Skin epidermis (tissue), 12 donors: ENCODE results near the gene HS3ST4.
"Not testable (repeated sequence)": the region's sequence is repeated elsewhere in the genome, so short reads cannot be mapped to it uniquely, and the experiment has no call there.

Experiments
- H3K27ac ChIP-seq, 21 experiments: fragments of 200-600 bp; sonication (generic) in 11 of 21; one replicate each; pipeline ENCODE4 v1.5.0; 2020; ENCODE audit warnings: mild to moderate bottlenecking in 3 of 21, inconsistent platforms in 2 of 21, moderate library complexity in 2 of 21
- H3K4me3 ChIP-seq, 7 experiments: fragments of 200-600 bp; sonication (generic) in 2 of 7; one replicate each; pipeline ENCODE4 v1.5.0; 2020; ENCODE audit warnings: inconsistent platforms in 2 of 7, mild to moderate bottlenecking in 2 of 7, moderate library complexity in 1 of 7

Gene HS3ST4

GRCh38 chr16:25726430-25727098 is 34.8 kb downstream of the HS3ST4 start:
- Histone ChIP-seq H3K4me3 (no peak overlapping the region), H3K27ac (no peak overlapping the region)

DNA sequence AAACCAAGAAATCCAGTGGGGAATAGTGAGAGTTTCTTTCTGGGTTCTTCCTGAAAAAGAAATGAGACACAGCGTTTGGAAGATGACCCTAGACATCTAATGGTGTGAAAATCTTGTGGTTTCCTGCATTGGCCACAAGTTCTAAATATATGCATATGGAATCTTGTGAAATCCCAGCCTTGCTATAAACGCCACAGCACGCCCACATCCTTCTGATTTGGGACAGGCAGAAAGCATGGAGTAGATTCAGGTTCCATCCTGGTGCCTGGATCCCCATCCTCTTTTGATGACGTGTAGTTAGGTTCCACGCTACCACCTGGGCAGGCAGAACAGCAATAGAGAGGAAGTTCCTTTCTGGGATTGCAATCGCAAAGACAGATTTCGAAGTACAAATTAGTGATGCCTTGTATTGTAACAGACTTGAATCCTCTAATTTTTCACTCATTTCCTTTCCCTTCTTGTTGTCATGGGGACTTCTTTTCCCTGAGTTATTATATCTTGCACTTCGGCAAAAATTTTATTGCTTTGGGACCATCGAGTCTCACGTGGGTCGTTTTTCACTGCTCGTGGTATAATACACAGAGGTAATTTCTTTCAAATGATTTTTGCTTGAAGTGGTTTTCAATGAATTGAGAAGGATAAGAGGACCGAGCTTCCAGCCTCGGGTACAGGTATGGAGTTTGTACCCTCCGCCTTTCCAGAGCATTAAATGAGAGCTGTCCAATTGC is 37.6 kb downstream of the HS3ST4 start:
- Histone ChIP-seq H3K4me3 (no peak overlapping the region), H3K27ac (no peak overlapping the region)

DNA sequence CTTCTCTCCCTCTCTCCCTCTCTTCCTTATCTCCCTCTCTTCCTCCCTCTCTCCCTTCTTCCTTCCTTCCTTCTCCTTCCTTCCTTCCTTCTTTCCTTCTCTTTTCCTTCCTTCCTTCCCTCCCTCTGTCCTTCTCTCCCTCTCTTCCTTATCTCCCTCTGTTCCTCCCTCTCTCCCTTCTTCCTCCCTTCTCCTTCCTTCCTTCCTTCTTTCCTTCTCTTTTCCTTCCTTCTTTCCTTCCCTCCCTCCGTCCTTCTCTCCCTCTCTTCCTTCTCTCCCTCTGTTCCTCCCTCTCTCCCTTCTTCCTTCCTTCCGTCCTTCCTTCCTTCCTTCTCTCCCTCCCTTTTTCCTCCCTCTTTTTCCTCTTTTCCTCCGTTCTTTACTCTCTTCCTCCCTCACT is 38.6 kb downstream of the HS3ST4 start:
- Histone ChIP-seq H3K27ac (no peak overlapping the region), H3K4me3 (no peak overlapping the region)

- Histone ChIP-seq H3K4me3 (no peak overlapping the region), H3K27ac (no peak overlapping the region)
Observed at GRCh38 chr16:25734430-25735385, 42.9 kb downstream of the HS3ST4 start.

DNA sequence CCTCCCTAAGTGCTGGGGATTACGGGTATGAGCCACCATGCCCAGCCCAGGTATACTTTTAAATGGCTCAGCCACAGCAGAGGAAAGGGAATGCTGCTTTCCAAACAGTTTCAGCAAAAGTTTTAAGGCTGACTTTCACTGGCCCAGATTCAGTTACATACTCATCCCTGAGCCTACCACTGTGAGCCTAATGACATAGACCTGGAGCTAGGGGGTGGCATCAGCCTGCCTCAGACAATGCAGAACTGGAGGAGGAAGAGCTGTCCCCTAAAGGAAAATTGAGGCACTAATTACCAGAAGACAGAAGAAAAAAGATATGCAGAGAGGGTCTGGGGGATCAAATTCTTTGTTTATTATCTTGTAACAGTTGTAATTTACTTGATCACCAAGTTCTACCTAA is 43.9 kb downstream of the HS3ST4 start:
- Histone ChIP-seq H3K4me3 (no peak overlapping the region), H3K27ac (no peak overlapping the region)

DNA sequence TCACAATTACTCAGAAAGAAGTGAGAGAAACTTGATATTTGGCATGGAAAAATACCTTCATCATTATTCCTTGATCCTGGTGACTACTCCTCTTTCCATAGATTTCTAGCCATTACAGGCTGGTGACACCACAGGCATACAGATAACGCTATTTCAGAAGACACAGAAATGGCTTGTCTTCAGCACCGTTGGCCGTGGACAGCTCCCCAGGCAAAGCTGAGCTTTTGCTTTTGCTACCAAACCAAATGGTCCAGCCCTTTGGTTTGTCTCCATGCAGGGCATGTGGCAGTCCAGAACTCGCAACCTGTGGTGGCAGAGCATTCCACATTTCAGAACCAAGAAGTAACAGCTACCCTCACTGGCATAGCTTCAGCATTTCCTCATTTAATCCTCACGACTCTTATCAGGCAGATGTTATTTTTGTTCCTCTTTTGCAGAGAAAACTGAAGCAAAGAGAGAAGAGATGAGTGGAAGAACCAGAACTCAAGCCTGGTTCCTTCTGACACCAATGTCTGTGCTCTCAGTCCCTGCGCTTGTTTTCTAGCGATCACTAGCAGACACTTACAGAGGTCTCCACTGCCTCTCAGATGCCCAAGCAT is 55.5 kb downstream of the HS3ST4 start:
- no peak overlapping the region for H3K4me3 ChIP-seq
- no peak overlapping the region for H3K27ac ChIP-seq

DNA sequence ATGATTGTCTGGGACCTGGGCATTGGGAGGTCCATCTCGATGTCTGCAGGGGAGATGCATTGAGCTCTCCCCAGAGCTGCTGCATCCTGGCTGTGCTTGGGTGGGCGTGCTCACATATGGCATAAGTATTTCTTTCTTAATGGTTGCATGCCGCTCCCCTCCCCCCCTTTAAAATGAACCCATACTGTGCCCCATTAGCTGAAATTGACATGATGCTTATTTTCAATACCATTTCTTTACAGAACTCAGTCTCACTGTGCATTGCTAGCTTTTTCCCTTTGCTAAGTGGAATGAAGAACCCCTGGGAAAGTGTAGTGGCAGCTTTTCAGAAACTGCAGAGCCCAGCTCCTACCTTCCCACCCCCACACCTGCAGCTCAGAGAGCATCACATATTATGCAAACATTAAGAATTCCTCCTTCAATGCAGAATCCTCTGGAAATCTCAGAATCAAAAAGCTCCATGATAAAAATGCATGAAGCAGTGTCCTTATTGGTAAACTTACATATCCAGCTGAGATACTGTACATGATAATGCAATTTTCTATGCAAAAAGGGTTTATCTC is 56.4 kb downstream of the HS3ST4 start:
- no peak overlapping the region for H3K4me3 ChIP-seq
- H3K27ac ChIP-seq, result no peak overlapping the region

- H3K27ac ChIP-seq, result no peak overlapping the region
- H3K4me3 ChIP-seq, result no peak overlapping the region
Observed at GRCh38 chr16:25750488-25751216, 58.9 kb downstream of the HS3ST4 start.

DNA sequence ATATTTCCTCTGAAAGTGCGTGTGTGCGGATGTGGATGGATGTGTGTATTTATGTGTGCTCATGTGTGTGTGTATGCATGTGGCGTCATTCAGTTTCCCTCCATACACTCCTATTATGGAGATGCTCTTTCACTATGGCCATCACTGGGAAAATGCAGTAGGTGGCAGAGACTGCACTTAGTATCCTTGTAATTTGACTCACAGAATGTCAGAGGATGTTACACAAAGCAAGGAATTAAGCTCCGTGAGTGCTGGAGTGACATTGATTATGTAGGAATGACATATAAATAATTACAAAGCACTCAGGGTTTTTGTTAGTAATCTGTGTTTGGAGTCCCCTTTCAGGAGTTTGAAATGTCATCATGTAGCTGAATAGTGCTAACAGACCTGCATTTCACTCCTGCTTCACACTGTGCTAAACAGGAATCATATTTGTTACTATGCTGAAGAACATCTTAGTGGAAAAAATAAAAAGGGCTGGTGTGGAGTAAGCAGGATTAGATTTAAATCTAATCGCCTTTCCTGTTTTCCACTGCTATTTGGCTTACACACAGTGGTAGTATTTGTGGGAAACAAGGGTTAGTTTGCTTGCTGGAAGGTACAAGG is 59.6 kb downstream of the HS3ST4 start:
- no peak overlapping the region for H3K27ac ChIP-seq

GRCh38 chr16:25764466-25764865 is 72.7 kb downstream of the HS3ST4 start:
- Histone ChIP-seq H3K27ac (no peak overlapping the region), H3K4me3 (no peak overlapping the region)

More for the DNA sequence above, 59.6 kb downstream of the HS3ST4 start:
- H3K4me3 ChIP-seq, result no peak overlapping the region

GRCh38 chr16:25771216-25771615 is 79.5 kb downstream of the HS3ST4 start:
- Histone ChIP-seq H3K4me3 (no peak overlapping the region), H3K27ac (no peak overlapping the region)

DNA sequence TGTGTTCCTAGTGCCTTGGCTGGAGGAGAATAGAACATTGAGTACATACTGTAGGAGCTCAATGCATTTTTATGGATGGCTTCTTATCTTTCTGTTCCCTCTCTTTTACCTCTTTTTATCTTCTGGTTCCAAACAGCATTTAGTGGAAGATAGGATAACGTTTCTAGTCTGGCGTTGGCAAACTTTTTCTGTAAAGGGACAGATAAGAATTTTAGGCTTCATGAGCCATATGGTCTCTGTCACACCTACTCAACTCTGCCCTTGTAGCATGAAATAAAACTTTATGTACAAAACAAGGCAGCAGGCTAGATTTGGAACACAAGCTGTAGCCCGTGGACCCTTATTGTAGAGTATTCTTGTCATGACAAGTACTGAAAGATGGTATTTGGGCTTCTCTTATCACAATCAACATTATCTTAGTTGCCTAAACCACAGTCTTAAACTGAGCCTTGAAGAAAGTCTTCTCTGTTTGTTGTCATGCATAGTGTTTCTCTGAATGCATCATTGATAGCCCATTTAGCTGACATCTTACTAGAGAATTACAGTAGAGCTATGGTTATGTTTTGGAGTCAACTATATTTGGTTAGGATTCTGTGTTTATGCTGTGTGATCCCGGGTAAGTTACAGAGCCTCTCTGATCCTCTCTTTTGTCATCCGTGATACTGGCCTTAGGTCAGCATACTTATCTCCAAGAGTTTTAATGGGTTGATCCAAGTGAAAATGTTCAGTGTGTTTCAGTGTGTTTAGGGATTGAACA is 80.2 kb downstream of the HS3ST4 start:
- Histone ChIP-seq H3K27ac (no peak overlapping the region), H3K4me3 (no peak overlapping the region)

GRCh38 chr16:25776214-25776613 is 84.5 kb downstream of the HS3ST4 start:
- H3K27ac ChIP-seq, H3K4me3 ChIP-seq: not testable (repeated sequence)

DNA sequence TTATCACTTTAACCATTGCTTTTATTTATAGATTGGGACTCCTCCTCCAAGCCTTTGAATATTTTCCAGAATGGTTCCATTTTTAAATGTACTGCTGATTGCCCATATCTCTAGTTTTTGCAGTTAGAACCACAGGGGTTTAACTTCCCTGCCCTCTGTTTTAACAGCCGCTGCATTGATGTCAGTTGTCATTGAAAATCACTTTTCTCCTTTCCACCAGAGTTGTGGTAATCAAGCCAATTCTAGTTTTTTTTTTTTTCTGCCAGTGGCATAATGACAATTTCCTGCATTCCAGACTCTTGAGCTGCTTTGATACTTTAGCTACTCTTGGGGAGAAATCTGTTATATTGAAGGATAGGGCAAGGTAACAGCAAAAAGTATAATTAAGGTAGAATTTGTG is 91.5 kb downstream of the HS3ST4 start:
- no peak overlapping the region for H3K4me3 ChIP-seq
- no peak overlapping the region for H3K27ac ChIP-seq

- Histone ChIP-seq H3K27ac (no peak overlapping the region), H3K4me3 (no peak overlapping the region)
Observed at GRCh38 chr16:25785361-25785760, 93.6 kb downstream of the HS3ST4 start.

DNA sequence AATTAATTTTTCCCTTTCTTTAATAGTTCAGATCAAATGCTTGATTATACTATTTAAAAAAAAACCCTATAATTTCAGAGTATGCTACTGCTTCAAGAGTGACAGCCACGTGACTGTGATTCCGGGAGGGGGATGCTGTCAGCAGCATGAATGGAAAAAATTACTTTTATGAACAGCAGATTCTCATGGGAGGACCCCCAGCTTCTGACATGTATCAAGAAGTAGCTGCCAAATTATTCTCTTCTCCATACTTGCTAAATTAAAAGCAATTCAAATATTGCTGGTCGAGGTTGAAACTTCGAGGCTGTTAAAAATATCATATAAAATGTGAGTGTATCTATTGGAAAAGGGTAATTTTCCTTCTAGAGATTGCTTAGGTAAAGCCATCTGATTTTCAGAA is 95.0 kb downstream of the HS3ST4 start:
- no peak overlapping the region for H3K27ac ChIP-seq
- no peak overlapping the region for H3K4me3 ChIP-seq

DNA sequence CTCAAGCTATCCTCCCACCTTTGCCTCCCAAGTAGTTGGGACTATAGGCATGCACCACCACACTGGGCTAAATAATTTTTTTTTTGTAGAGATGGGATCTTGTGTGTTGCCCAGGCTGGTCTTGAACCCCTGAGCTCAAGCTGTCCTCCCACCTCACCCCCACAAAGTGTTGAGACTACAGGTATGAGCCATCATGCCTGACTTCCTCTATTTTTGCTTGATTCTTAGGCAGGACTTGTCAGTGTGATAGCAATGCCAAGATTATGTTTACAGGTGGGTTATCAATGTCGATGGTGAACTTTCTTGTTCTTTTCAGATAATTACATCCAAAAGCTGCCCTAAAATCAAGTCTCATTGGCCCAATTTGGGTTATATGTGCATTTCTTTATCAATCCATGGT is 96.9 kb downstream of the HS3ST4 start:
- H3K27ac ChIP-seq, result no peak overlapping the region

GRCh38 chr16:25796239-25796638 is 104.5 kb downstream of the HS3ST4 start:
- Histone ChIP-seq H3K4me3 (no peak overlapping the region), H3K27ac (no peak overlapping the region)

More for the DNA sequence above, 96.9 kb downstream of the HS3ST4 start:
- H3K4me3 ChIP-seq, result no peak overlapping the region
